Hepatocyte (in vitro differentiated cells): ENCODE measurements around the gene PHKG1. TPM values are rescaled to one million over a fixed set of nuclear protein-coding genes. Genes with fewer than 3 reads are reported as not detected.

Experiments
- DNase-seq: peaks from one replicate; pipeline ENCODE4 v3.0.0-alpha.2; 2016; ENCODE audit warnings: low spot score
- H2AFZ ChIP-seq: fragments of 200-600 bp; sonication (generic); 2 replicates; pipeline ENCODE4 v1.6.0; 2016; ENCODE audit warnings: antibody characterized with exemption, mild to moderate bottlenecking
- H3K27ac ChIP-seq: fragments of 200-600 bp; sonication (generic); 2 replicates; pipeline ENCODE4 v1.5.1; 2016; ENCODE audit warnings: mild to moderate bottlenecking
- H3K27me3 ChIP-seq: fragments of 200-600 bp; sonication (generic); 2 replicates; pipeline ENCODE4 v1.6.1; 2016
- H3K36me3 ChIP-seq: fragments of 200-600 bp; sonication (generic); replicated peaks from 2 replicates; pipeline ENCODE4 v1.5.1; 2016; ENCODE audit warnings: low read depth; ENCODE audit not compliant: insufficient read depth
- H3K4me1 ChIP-seq: fragments of 200-600 bp; sonication (generic); 2 replicates; pipeline ENCODE4 v1.5.1; 2016; ENCODE audit warnings: mild to moderate bottlenecking, moderate library complexity; ENCODE audit not compliant: insufficient read depth
- H3K4me2 ChIP-seq: fragments of 200-600 bp; sonication (generic); 2 replicates; pipeline ENCODE4 v1.6.0; 2016
- H3K4me3 ChIP-seq: fragments of 200-600 bp; sonication (generic); 2 replicates; pipeline ENCODE4 v1.5.1; 2016; ENCODE audit warnings: mild to moderate bottlenecking
- H3K79me2 ChIP-seq: fragments of 200-600 bp; sonication (generic); 2 replicates; pipeline ENCODE4 v1.6.0; 2017; ENCODE audit warnings: mild to moderate bottlenecking
- H3K9me2 ChIP-seq: fragments of 200-600 bp; sonication (generic); replicated peaks from 2 replicates; pipeline ENCODE4 v1.6.0; 2017; ENCODE audit warnings: mild to moderate bottlenecking; ENCODE audit not compliant: insufficient read depth
- H3K9me3 ChIP-seq: fragments of 200-600 bp; sonication (generic); 2 replicates; pipeline ENCODE4 v1.5.1; 2016; ENCODE audit warnings: low read depth, mild to moderate bottlenecking
- H4K20me1 ChIP-seq: fragments of 200-600 bp; sonication (generic); 2 replicates; pipeline ENCODE4 v1.6.0; 2016; ENCODE audit warnings: mild to moderate bottlenecking; ENCODE audit not compliant: insufficient read depth, poor library complexity, severe bottlenecking
- EZH2 ChIP-seq: fragments of 200-600 bp; sonication (generic); IDR thresholded peaks from 2 replicates; pipeline ENCODE4 v1.6.1; 2016; ENCODE audit warnings: antibody characterized with exemption, mild to moderate bottlenecking, borderline replicate concordance
- EZH2phosphoT487 ChIP-seq: fragments of 200-600 bp; sonication (generic); IDR thresholded peaks from one replicate; pipeline ENCODE4 v1.6.1; 2018; ENCODE audit warnings: antibody characterized with exemption, mild to moderate bottlenecking, low read depth, moderate library complexity; ENCODE audit not compliant: unreplicated experiment, severe bottlenecking
- WGBS: methylation state at CpG from one replicate; pipeline ENCODE4 v1.1.6; 2016; ENCODE audit warnings: low lambda C conversion rate; ENCODE audit errors: missing lambda C conversion rate; 5-methylcytosine and 5-hydroxymethylcytosine counted together
- polyA plus RNA-seq: library from polyadenylated mRNA; unstranded; fragments of >200 nt; fragmentation: Nextera tagmentation; extraction: Ambion mirVana; gene quantifications from 2 replicates; pipeline ENCODE4 v1.2.1, GENCODE V29; 2016
- total RNA-seq: library from RNA; depleted of rRNA; stranded (reverse); fragments of >200 nt; gene quantifications from 2 replicates; pipeline ENCODE4 v1.2.3, GENCODE V29; 2014
- TF ChIP-seq, protein P1 (sequence below): fragments of 200-600 bp; sonication (generic); IDR thresholded peaks from 2 replicates; pipeline ENCODE4 v1.5.1; 2016; ENCODE audit warnings: antibody characterized with exemption, mild to moderate bottlenecking; ENCODE audit not compliant: poor library complexity

Gene PHKG1
- total and polyA plus RNA-seq, 2 experiments from 2014 or later = 0.13 TPM; not detected in 1

DNA sequence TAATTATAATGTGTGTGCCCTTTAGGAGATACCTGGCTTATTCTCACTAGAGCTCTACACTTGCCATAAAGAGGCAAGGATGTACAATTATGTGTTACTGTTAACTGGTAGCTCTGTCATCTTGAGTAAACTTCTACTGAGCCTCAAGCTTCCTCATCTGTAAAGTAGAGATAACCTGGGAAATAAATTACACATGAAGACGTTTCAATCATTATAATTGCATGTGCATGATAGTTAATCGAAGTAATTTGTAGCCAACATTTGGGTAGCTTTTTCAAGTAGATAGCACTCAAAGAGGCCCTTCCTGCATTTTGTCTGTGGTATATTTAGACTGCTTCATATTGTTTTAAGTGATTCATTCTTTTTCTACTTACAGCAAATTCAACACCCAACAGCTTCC, 38.8 kb downstream of the PHKG1 start:
- WGBS = 91% methylated on average over 2 of the region's 2 CpGs
- Histone ChIP-seq H2AFZ (no peak overlapping the region), H4K20me1 (no peaks in the 10 kb centered on the region), H3K9me2 (no peaks in the 10 kb centered on the region), H3K36me3 (peaks cover 10% of the 10 kb centered on the region), H3K27ac (no peak overlapping the region), H3K79me2 (peaks cover 70% of the 10 kb centered on the region), H3K4me1 (peaks cover 17% of the 10 kb centered on the region), H3K27me3 (no peaks in the 10 kb centered on the region), H3K9me3 (no peaks in the 10 kb centered on the region), H3K4me2 (peak overlapping the region; percentile 90), H3K4me3 (no peak overlapping the region)
- TF ChIP-seq EZH2 (no peak), EZH2phosphoT487 (no peak)
- TF ChIP-seq, protein P1, sequence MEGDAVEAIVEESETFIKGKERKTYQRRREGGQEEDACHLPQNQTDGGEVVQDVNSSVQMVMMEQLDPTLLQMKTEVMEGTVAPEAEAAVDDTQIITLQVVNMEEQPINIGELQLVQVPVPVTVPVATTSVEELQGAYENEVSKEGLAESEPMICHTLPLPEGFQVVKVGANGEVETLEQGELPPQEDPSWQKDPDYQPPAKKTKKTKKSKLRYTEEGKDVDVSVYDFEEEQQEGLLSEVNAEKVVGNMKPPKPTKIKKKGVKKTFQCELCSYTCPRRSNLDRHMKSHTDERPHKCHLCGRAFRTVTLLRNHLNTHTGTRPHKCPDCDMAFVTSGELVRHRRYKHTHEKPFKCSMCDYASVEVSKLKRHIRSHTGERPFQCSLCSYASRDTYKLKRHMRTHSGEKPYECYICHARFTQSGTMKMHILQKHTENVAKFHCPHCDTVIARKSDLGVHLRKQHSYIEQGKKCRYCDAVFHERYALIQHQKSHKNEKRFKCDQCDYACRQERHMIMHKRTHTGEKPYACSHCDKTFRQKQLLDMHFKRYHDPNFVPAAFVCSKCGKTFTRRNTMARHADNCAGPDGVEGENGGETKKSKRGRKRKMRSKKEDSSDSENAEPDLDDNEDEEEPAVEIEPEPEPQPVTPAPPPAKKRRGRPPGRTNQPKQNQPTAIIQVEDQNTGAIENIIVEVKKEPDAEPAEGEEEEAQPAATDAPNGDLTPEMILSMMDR = no peak
- no peak for DNase-seq

DNA sequence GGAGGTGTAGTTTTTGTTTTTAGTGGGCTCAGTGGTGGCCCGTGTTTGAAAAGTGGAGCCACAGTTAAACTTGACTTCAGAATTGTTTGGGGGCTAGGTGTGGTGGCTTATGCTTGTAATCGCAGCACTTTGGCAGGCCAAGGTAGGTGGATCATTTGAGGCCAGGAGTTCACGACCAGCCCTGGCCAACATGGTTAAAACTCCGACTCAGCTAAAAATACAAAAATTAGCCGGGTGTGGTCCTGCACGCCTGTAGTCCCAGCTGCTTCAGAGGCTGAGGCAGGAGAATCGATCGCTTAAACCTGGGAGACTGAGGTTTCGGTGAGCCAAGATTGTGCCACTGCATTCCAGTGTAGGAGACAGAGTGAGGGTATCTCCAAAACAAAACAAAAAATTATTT, 39.4 kb downstream of the PHKG1 start:
- peaks cover 21% of the 10 kb centered on the region for H3K4me1 ChIP-seq
- no peak for DNase-seq
- no peaks in the 10 kb centered on the region for H4K20me1 ChIP-seq
- H3K4me2 ChIP-seq = peak overlapping the region; percentile 90
- H2AFZ ChIP-seq = no peak overlapping the region
- no peaks in the 10 kb centered on the region for H3K27me3 ChIP-seq
- H3K9me3 ChIP-seq = no peaks in the 10 kb centered on the region
- H3K36me3 ChIP-seq = peaks cover 10% of the 10 kb centered on the region
- no peaks in the 10 kb centered on the region for H3K9me2 ChIP-seq
- peaks cover 70% of the 10 kb centered on the region for H3K79me2 ChIP-seq
- H3K4me3 ChIP-seq = no peak overlapping the region
- peak overlapping the region; percentile 96 for H3K27ac ChIP-seq
- 87% methylated on average over 9 of the region's 9 CpGs for WGBS
- TF ChIP-seq EZH2 = no peak
- no peak for TF ChIP-seq EZH2phosphoT487
- TF ChIP-seq, protein P1 = no peak

DNA sequence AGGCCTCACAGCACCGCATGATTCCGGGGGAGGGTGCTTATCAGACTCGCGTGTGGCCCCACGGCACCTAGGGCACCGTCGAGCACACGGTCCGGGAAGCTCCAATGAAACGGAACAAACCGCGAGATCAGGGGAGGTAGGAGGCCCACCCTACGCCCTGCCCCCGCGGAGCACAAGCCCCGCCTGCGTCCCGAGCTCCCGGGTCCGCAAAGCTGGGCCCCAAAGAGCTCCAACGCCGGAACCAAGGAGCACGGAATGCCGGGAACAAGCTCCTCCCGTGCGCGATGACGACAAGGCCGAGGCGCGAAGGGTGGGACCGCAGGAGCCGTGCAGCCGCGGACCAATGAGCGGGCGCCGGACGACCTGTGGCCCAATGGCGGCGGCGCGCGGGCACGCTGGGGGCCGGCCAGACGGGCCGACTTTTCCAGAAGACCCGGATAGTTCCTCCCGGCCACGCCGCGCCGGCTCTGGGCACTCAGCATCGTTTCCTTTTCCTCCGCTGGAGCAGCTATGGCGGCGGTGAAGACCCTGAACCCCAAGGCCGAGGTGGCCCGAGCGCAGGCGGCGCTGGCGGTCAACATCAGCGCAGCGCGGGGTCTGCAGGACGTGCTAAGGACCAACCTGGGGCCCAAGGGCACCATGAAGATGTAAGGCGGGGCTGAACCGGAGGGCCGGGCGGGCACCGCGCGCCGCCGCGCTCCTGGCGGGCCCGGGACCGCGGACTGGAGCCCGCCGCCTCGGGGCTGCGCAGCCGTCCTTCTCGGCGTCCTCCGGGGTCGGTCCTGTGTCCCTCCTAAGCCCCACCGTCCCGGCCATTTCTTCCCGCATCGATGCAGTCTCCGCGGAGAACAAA, 41.2 kb downstream of the PHKG1 start, which contains the start of the genes CCT6A and PSPH:
Gene CCT6A, plus strand, starts transcription at position 427 of the 853 bp plus-strand sequence. Its CDS starts 84 bp downstream, at position 511.
Gene PSPH, minus strand, starts transcription at position 106 of the 853 bp plus-strand sequence. CDS start 30,232 bp downstream, outside the sequence.
- H3K4me3 ChIP-seq = peak within 1 kb of the TSS; percentile 64
- H3K4me1 ChIP-seq = peaks cover 36% of the 10 kb centered on the region
- no peaks in the 10 kb centered on the region for H3K9me2 ChIP-seq
- no peaks in the 10 kb centered on the region for H4K20me1 ChIP-seq
- no peaks in the 10 kb centered on the region for H3K9me3 ChIP-seq
- no peaks in the 10 kb centered on the region for H3K27me3 ChIP-seq
- peak within 1 kb of the TSS; percentile 90 for H3K4me2 ChIP-seq
- H3K27ac ChIP-seq = peak within 1 kb of the TSS; percentile 96
- no peak for TF ChIP-seq EZH2phosphoT487
- TF ChIP-seq, protein P1 = no peak
- TF ChIP-seq EZH2 = no peak
- peak within 1 kb of the TSS; percentile 60 for H2AFZ ChIP-seq
- H3K79me2 ChIP-seq = peaks cover 62% of the 10 kb centered on the region
- peak; percentile 99 for DNase-seq
- no peaks in the 10 kb centered on the region for H3K36me3 ChIP-seq
- 1% methylated on average over 89 of the region's 97 CpGs for WGBS
